Calu3 (cell line): ENCODE measurements around the gene PHKA2. TPM values are rescaled to one million over a fixed set of nuclear protein-coding genes. Genes with fewer than 3 reads are reported as not detected.
"Not testable (repeated sequence)": the region's sequence is repeated elsewhere in the genome, so short reads cannot be mapped to it uniquely, and the experiment has no call there.

Source experiments
- BruUV-seq: library from RNA; stranded (reverse); fragments of 400-500 nt; replicated peaks from 2 replicates; lab custom pipeline; 2021; lab: Mats Ljungman, UMichigan
- CTCF ChIA-PET: fragments of 300-600 bp; sonication (Branson Sonifier 250); formaldehyde crosslinking; loops from one replicate; lab custom pipeline; 2022; ENCODE audit warnings: antibody characterized with exemption; lab: Charles Lee
- DNase-seq: peaks from one replicate; pipeline ENCODE4 v3.0.0; 2022
- H3K27ac Mint-ChIP-seq: one replicate; pipeline ENCODE4 v1.8.0; 2022; ENCODE audit warnings: mixed read lengths; ENCODE audit not compliant: unreplicated experiment
- H3K27me3 Mint-ChIP-seq: one replicate; pipeline ENCODE4 v1.8.0; 2022; ENCODE audit warnings: mixed read lengths; ENCODE audit not compliant: unreplicated experiment
- H3K36me3 Mint-ChIP-seq: one replicate; pipeline ENCODE4 v1.8.0; 2022; ENCODE audit warnings: mild to moderate bottlenecking, moderate library complexity, mixed read lengths; ENCODE audit not compliant: insufficient read depth, unreplicated experiment
- H3K4me1 Mint-ChIP-seq: one replicate; pipeline ENCODE4 v1.8.0; 2022; ENCODE audit warnings: mild to moderate bottlenecking, low read depth, mixed read lengths; ENCODE audit not compliant: unreplicated experiment
- H3K4me3 Mint-ChIP-seq: one replicate; pipeline ENCODE4 v1.8.0; 2022; ENCODE audit warnings: mild to moderate bottlenecking, low read depth, moderate library complexity, mixed read lengths; ENCODE audit not compliant: unreplicated experiment
- H3K9me3 Mint-ChIP-seq: one replicate; pipeline ENCODE4 v1.8.0; 2022; ENCODE audit warnings: low read depth, mixed read lengths; ENCODE audit not compliant: unreplicated experiment
- CTCF ChIP-seq: fragments of 200-600 bp; IDR thresholded peaks from one replicate; pipeline ENCODE4 v1.8.0; 2022; ENCODE audit warnings: antibody characterized with exemption; ENCODE audit not compliant: unreplicated experiment
- intact Hi-C: fragments of 100-400 bp; cut with micrococcal nuclease; formaldehyde crosslinking; loops from one replicate; pipeline ENCODE4 v1.10.0; 2022; ENCODE audit not compliant: unreplicated experiment
- total RNA-seq: library from RNA; stranded (reverse); gene quantifications from 2 replicates; pipeline ENCODE4 v1.2.3, GENCODE V29; 2022

PHKA2 gene
- total RNA-seq, 1 experiment from 2014 or later = 47.6 TPM

- intact Hi-C loops = no loop called here
- Mint-ChIP-seq H3K27me3 (no peaks in the 10 kb centered on the region), H3K36me3 (no peaks in the 10 kb centered on the region), H3K4me3 (no peak overlapping the region), H3K4me1 (no peaks in the 10 kb centered on the region), H3K27ac (no peak overlapping the region), H3K9me3 (no peaks in the 10 kb centered on the region)
- no peak for TF ChIP-seq CTCF
- CTCF ChIA-PET = no interaction called here
- BruUV-seq = no TSS peak
- DNase-seq = no peak
Measured at GRCh38 chrX:18864390-18864920, 119.5 kb downstream of the PHKA2 start.

DNA sequence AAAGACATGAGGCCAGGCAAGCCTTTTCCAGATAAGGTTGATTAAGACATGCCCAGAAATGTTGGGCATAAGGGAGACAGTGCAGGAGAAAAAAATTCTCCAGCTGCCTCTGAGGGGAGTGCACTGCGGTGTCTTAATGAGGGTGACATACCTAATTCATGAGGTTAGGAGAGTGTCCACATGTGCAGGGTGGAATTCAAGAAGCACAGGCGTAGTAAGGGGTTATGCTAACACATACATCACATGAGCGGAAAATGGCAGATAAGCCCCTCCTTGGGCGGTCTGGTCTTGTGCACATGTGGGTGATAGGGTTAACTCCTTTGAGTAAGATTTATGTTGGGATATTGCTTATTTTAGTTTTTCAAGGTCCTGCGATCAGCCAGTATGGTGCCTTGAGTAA is 122.4 kb downstream of the PHKA2 start:
- intact Hi-C loops = no loop called here
- no TSS peak for BruUV-seq
- H3K27ac Mint-ChIP-seq = no peak overlapping the region

DNA sequence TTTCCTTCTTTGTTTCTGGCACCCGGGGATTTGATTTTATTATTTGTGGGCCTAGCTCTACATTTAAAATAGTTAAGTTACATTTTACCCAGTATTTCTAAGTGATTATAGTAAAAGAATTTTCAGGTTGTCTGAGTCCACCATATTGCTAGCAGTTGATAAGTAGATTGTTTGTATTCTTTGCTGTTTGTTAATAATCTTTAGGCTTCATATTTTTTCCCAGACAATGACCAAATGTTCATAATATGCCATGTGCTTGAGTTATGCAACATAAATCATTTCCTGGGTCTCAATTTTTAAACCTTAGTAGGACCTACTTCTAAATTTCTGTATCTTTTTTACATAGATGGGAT is 127.3 kb downstream of the PHKA2 start:
- Mint-ChIP-seq H3K36me3 (no peaks in the 10 kb centered on the region), H3K27ac (no peak overlapping the region), H3K27me3 (no peaks in the 10 kb centered on the region), H3K4me1 (no peaks in the 10 kb centered on the region), H3K9me3 (no peaks in the 10 kb centered on the region), H3K4me3 (no peak overlapping the region)
- TF ChIP-seq CTCF = no peak
- BruUV-seq = no TSS peak
- intact Hi-C loops = no loop called here
- no peak for DNase-seq
- CTCF ChIA-PET = no interaction called here

More for the DNA sequence above, 122.4 kb downstream of the PHKA2 start:
- H3K36me3 Mint-ChIP-seq = no peaks in the 10 kb centered on the region
- H3K4me1 Mint-ChIP-seq = no peaks in the 10 kb centered on the region
- H3K27me3 Mint-ChIP-seq = no peaks in the 10 kb centered on the region
- no peaks in the 10 kb centered on the region for H3K9me3 Mint-ChIP-seq
- DNase-seq = no peak
- no peak overlapping the region for H3K4me3 Mint-ChIP-seq
- CTCF ChIA-PET = no interaction called here
- TF ChIP-seq CTCF = no peak

DNA sequence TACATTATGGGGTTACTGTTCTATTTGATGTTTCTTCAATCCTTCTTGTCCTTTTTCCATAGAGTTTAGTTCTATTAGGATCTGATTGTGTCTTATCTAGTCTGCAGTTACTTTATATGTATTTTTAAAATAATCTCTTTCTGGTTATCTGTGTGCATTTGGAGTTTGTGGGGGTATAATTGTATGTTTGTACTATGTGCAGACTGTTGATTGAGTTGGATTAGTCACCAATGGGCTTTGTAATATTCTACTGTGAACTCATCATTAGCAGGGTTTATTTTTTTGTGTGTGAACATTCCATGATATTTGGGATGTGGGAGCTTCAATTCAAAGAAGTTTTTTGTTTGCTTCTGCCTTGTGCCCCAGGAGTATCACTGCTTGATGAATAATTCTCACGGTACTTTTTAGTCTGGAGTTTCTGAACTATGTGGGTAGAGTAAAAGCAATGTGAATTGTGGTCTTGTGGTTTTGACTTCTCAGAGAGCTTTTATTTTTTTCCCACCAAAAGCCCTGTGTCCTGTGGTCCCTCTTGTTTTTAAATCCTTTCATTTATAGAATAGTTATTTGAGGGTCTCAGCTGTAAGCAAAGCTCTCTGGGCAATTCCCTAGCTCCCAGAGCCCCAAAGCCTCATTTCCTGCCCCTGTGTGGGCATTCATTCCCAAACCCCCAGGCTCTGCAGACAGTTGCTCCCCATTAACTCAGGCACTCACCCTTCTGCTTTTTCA is 127.8 kb downstream of the PHKA2 start:
- Mint-ChIP-seq H3K27me3 (no peaks in the 10 kb centered on the region), H3K27ac (no peak overlapping the region), H3K36me3 (no peaks in the 10 kb centered on the region), H3K9me3 (no peaks in the 10 kb centered on the region), H3K4me1 (no peaks in the 10 kb centered on the region), H3K4me3 (no peak overlapping the region)
- intact Hi-C loops = no loop called here
- BruUV-seq = no TSS peak
- DNase-seq = no peak
- TF ChIP-seq CTCF = no peak
- CTCF ChIA-PET = no interaction called here

DNA sequence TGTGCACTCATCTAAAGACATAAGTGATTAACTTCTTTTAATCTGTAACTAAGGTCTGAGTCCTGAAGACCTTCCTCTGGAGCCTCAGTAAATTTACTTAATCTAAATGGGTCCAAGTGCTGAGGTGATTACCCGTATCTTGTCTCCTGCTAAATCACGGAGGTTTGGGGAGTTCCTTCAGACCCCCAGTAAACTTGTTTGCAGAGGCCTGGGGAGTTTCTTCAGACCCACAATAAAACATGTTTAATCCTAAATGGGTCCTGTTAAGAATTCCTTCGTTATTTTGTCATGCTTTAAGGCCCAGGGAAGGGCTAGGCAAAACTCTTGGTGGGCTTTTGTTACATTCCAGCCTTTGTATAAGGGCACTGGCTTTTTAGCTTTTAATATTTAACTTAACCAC is 136.0 kb downstream of the PHKA2 start:
- CTCF ChIA-PET, H3K4me1 Mint-ChIP-seq, H3K4me3 Mint-ChIP-seq, H3K9me3 Mint-ChIP-seq, BruUV-seq, H3K27me3 Mint-ChIP-seq, H3K27ac Mint-ChIP-seq, intact Hi-C loops, H3K36me3 Mint-ChIP-seq, DNase-seq: not testable (repeated sequence)
